K562 (cell line): ENCODE measurements around the gene UBE2L5. TPM values are rescaled to one million over a fixed set of nuclear protein-coding genes. Genes with fewer than 3 reads are reported as not detected.

Experiments used
- ATAC-seq: fragments of 200-7000 bp; cut with Tn5 transposase; 3 replicates; pipeline ENCODE4 v1.9.1; 2020; ENCODE audit warnings: moderate library complexity
- BruUV-seq: library from RNA; stranded (reverse); fragments of 400-500 nt; replicated peaks from 2 replicates; lab custom pipeline; 2021; lab: Mats Ljungman, UMichigan
- CTCF ChIA-PET: fragments of 300-600 bp; formaldehyde crosslinking; extraction: SDS; loops from one replicate; lab custom pipeline; 2021; ENCODE audit warnings: low intra/inter-chr PET ratio; lab: Yijun Ruan, JAX
- POLR2A ChIA-PET: fragments of 300-600, 350-650 bp; sonication (Branson Sonifier 250); formaldehyde crosslinking; extraction: SDS; loops from one replicate; lab custom pipeline; 2021; ENCODE audit warnings: antibody characterized with exemption, inconsistent platforms; lab: Yijun Ruan, JAX
- DNase-seq, 4 experiments: peaks; one replicate each; pipeline versions ENCODE4 v3.0.0 to v3.0.0-alpha.2; 2011 to 2018; ENCODE audit warnings: low spot score in 3 of 4, mixed read lengths in 3 of 4; ENCODE audit errors: extremely low read depth in 1 of 4
- FAIRE-seq: peaks from 2 replicates; lab custom pipeline; 2011; peaks lifted over from hg19 to GRCh38; lab: Jason Lieb, UNC
- H2AFZ ChIP-seq: 2 replicates; pipeline ENCODE4 v1.6.0; 2011; ENCODE audit warnings: low read depth, low read length, control low read depth, inconsistent platforms
- H3K27ac ChIP-seq: fragments of 200-600 bp; 3 replicates; pipeline ENCODE4 v1.8.0; 2011; ENCODE audit warnings: low read depth, mild to moderate bottlenecking, control low read depth, inconsistent platforms, low read length, moderate library complexity, mixed read lengths; ENCODE audit errors: extremely low read depth
- H3K27me3 ChIP-seq, 2 experiments: fragments of 300-600 bp in 1 of 2; 2 replicates in 1 of 2; 3 replicates in 1 of 2; pipeline versions ENCODE4 v1.6.0 to v1.8.0; 2011; ENCODE audit warnings: inconsistent platforms in 2 of 2, low read length in 2 of 2, mild to moderate bottlenecking in 1 of 2, mixed read lengths in 1 of 2, moderate library complexity in 1 of 2; ENCODE audit not compliant: control insufficient read depth in 2 of 2, insufficient read depth in 2 of 2
- H3K36me3 ChIP-seq: fragments of 300-600 bp; 3 replicates; pipeline ENCODE4 v1.8.0; 2011; ENCODE audit warnings: mild to moderate bottlenecking, low read length, inconsistent platforms; ENCODE audit not compliant: control insufficient read depth, insufficient read depth
- H3K4me1 ChIP-seq, 2 experiments: fragments of 200-600 bp in 1 of 2; replicated peaks in 1 of 2; 2 replicates in 1 of 2; 3 replicates in 1 of 2; pipeline versions ENCODE4 v1.5.1 to v1.8.0; 2011; ENCODE audit warnings: inconsistent platforms in 2 of 2, low read length in 2 of 2, mild to moderate bottlenecking in 1 of 2, mixed read lengths in 1 of 2, moderate library complexity in 1 of 2; ENCODE audit not compliant: control insufficient read depth in 2 of 2, insufficient read depth in 2 of 2
- H3K4me2 ChIP-seq: 2 replicates; pipeline ENCODE4 v1.6.1; 2011; ENCODE audit warnings: low read length, control low read depth, inconsistent platforms, mixed read lengths; ENCODE audit not compliant: insufficient read depth
- H3K4me3 ChIP-seq: fragments of 200-600 bp; sonication (generic), shearing (Covaris generic); 2 replicates; pipeline ENCODE4 v1.5.1; 2016; ENCODE audit warnings: control low read depth, inconsistent platforms
- H3K79me2 ChIP-seq: fragments of 200-600 bp; 3 replicates; pipeline ENCODE4 v1.8.0; 2011; ENCODE audit warnings: low read length, inconsistent platforms; ENCODE audit not compliant: control insufficient read depth, insufficient read depth
- H3K9ac ChIP-seq, 2 experiments: 2 replicates each; pipeline versions ENCODE4 v1.6.0 to v1.6.1; 2011; ENCODE audit warnings: low read depth in 2 of 2, low read length in 2 of 2, control low read depth in 1 of 2, inconsistent platforms in 1 of 2, mild to moderate bottlenecking in 1 of 2, mixed read lengths in 1 of 2; ENCODE audit not compliant: insufficient read depth in 1 of 2
- H3K9me1 ChIP-seq: one replicate; pipeline ENCODE4 v1.6.0; 2011; ENCODE audit warnings: inconsistent platforms, mild to moderate bottlenecking, low read length, moderate library complexity; ENCODE audit not compliant: control insufficient read depth, insufficient read depth
- H3K9me3 ChIP-seq: replicated peaks from 2 replicates; pipeline ENCODE4 v1.5.1; 2011; ENCODE audit warnings: low read depth, low read length, inconsistent platforms; ENCODE audit not compliant: control insufficient read depth, insufficient read depth
- H4K20me1 ChIP-seq: replicated peaks from 2 replicates; pipeline ENCODE4 v1.6.1; 2011; ENCODE audit warnings: low read length, inconsistent platforms, mixed read lengths; ENCODE audit not compliant: control insufficient read depth, insufficient read depth
- ASH1L ChIP-seq: fragments of 450-650 bp; IDR thresholded peaks from 2 replicates; pipeline ENCODE4 v1.6.1; 2018; ENCODE audit warnings: borderline replicate concordance, mild to moderate bottlenecking, low read depth; ENCODE audit not compliant: partially characterized antibody
- CCAR2 ChIP-seq: fragments of 200-400 bp; formaldehyde crosslinking; IDR thresholded peaks from 2 replicates; pipeline ENCODE4 v1.6.1; 2017; ENCODE audit warnings: mild to moderate bottlenecking, low read depth, low read length
- CEBPG ChIP-seq, 3 experiments: fragments of 200-800 bp in 1 of 3; sonication (Bioruptor generic) in 1 of 3; sonication (generic) in 1 of 3; formaldehyde crosslinking in 1 of 3; IDR thresholded peaks in 2 of 3; conservative IDR thresholded peaks in 1 of 3; 2 replicates each; pipeline versions ENCODE4 v1.6.1 to v1.8.0; 2016 to 2022; ENCODE audit warnings: missing compliant biosample characterization in 2 of 3, missing genetic modification characterization in 2 of 3, mild to moderate bottlenecking in 1 of 3, missing genetic modification reagents in 1 of 3
- CXXC5 ChIP-seq: fragments of 250-450 bp; sonication (Bioruptor Pico); IDR thresholded peaks from 2 replicates; pipeline ENCODE4 v1.8.0; 2022; ENCODE audit warnings: inconsistent platforms, mild to moderate bottlenecking, moderate library complexity
- EWSR1 ChIP-seq: fragments of 450-650 bp; IDR thresholded peaks from 2 replicates; pipeline ENCODE4 v1.6.1; 2018; ENCODE audit warnings: borderline replicate concordance, mild to moderate bottlenecking, low read depth, moderate library complexity; ENCODE audit not compliant: partially characterized antibody
- FOS ChIP-seq: IDR thresholded peaks from 3 replicates; pipeline ENCODE4 v1.6.1; 2011; ENCODE audit not compliant: insufficient read length; ENCODE audit errors: extremely low read depth
- FOXP4 ChIP-seq: sonication (generic); formaldehyde crosslinking; IDR thresholded peaks from 2 replicates; pipeline ENCODE4 v1.8.0; 2022; ENCODE audit warnings: mild to moderate bottlenecking, missing genetic modification reagents, borderline replicate concordance
- IFI16 ChIP-seq: fragments of 250-450 bp; sonication (Bioruptor Pico); IDR thresholded peaks from 2 replicates; pipeline ENCODE4 v2.1.2; 2022; ENCODE audit warnings: mild to moderate bottlenecking, inconsistent platforms
- L3MBTL2 ChIP-seq: fragments of 450-650 bp; IDR thresholded peaks from 2 replicates; pipeline ENCODE4 v1.6.1; 2016; ENCODE audit warnings: mild to moderate bottlenecking, moderate library complexity
- MYC ChIP-seq, 2 experiments: fragments of 250-450 bp in 1 of 2; sonication (Bioruptor Pico) in 1 of 2; IDR thresholded peaks; 2 replicates each; pipeline versions ENCODE4 v1.5.1 to v1.6.1; 2012 to 2021; ENCODE audit warnings: low read depth in 2 of 2, borderline replicate concordance in 1 of 2, improper control_type of control experiment in 1 of 2, low read length in 1 of 2, mild to moderate bottlenecking in 1 of 2, moderate library complexity in 1 of 2
- NFYB ChIP-seq: IDR thresholded peaks from 2 replicates; pipeline ENCODE4 v1.6.1; 2011; ENCODE audit warnings: mild to moderate bottlenecking, moderate library complexity; ENCODE audit not compliant: insufficient read length; ENCODE audit errors: extremely low read depth
- XRCC5 ChIP-seq: fragments of 200-400 bp; formaldehyde crosslinking; IDR thresholded peaks from 2 replicates; pipeline ENCODE4 v1.6.1; 2017; ENCODE audit warnings: low read depth, mild to moderate bottlenecking, low read length
- ZNF165 ChIP-seq: fragments of 250-450 bp; sonication (Bioruptor Pico); IDR thresholded peaks from 2 replicates; pipeline ENCODE4 v1.4.0; 2020; ENCODE audit warnings: borderline replicate concordance
- WGBS: fragments of 100-300 bp; shearing (Covaris generic); methylation state at CpG from one replicate; pipeline ENCODE4 v1.1.6; 2016; ENCODE audit warnings: low coverage, mixed read lengths; ENCODE audit not compliant: insufficient coverage; ENCODE audit errors: missing lambda C conversion rate; 5-methylcytosine and 5-hydroxymethylcytosine counted together
- in situ Hi-C: fragments of 300-500 bp; cut with MboI; formaldehyde crosslinking; loops from 4 replicates; pipeline ENCODE4 v1.15.0; 2018; ENCODE audit warnings: inconsistent platforms, mixed read lengths
- intact Hi-C: fragments of 100-400 bp; cut with micrococcal nuclease; formaldehyde crosslinking; loops from 2 replicates; pipeline ENCODE4 v1.14.2; 2022
- polyA plus RNA-seq, 8 experiments: library from polyadenylated mRNA; depleted of rRNA in 4 of 8; stranded (reverse) in 5 of 8; unstranded in 3 of 8; fragments of >200 nt; fragmentation: Nextera tagmentation in 2 of 8; fragmentation: Illumina TruSeq in 1 of 8; extraction: Ambion mirVana in 2 of 8; extraction: Trizol in 1 of 8; gene quantifications; 2 replicates each; pipeline versions ENCODE4 v1.2.1 to v1.2.3, GENCODE V29; 2011 to 2014; ENCODE audit warnings: inconsistent platforms in 1 of 8, missing spikeins in 1 of 8
- total RNA-seq, 7 experiments: library from RNA; depleted of rRNA in 6 of 7; stranded (reverse); fragments of >200 nt in 6 of 7; fragmentation: Illumina TruSeq in 2 of 7; extraction: Trizol in 2 of 7; gene quantifications; 2 replicates each; pipeline versions ENCODE4 v1.2.1 to v1.2.3, GENCODE V29; 2011 to 2021; ENCODE audit warnings: low replicate concordance in 1 of 7
- TF ChIP-seq, protein P1 (sequence below): fragments of 450-650 bp; formaldehyde crosslinking; IDR thresholded peaks from 2 replicates; pipeline ENCODE4 v1.4.0; 2020; ENCODE audit warnings: mild to moderate bottlenecking, mixed read lengths

UBE2L5 gene
- total and polyA plus RNA-seq, 9 of the 15 experiments (the other 6 are each of a cell fraction or from before 2014, with no cell fraction given) = 0.22 to 1.5 (median 0.86) TPM; not detected in 6

GRCh38 chr13:30395192-30396158 lies 26.8 kb upstream of the UBE2L5 start:
- POLR2A ChIA-PET = interaction anchor here (0.6 to 0.8 kb wide), 3 partner anchors 10 to 229 kb away, joined by 3 read pairs; partner anchors contain the start of gene KATNAL1
- Histone ChIP-seq H3K4me3 (peak overlapping the region; percentile 17; the same call in 1 of the 2 replicates), H3K9me3 (no peaks in the 10 kb centered on the region), H3K79me2 (no peaks in the 10 kb centered on the region), H3K36me3 (no peaks in the 10 kb centered on the region), H3K9ac (peak overlapping the region; percentile 30 to 48; a peak in 1 of 4 replicates), H3K4me2 (peak overlapping the region; percentile 67), H3K9me1 (no peaks in the 10 kb centered on the region), H3K27me3 (peaks cover 2 to 6% of the 10 kb centered on the region in 2 experiments; a peak in 2 of 5 replicates), H3K27ac (no peak overlapping the region), H2AFZ (peak overlapping the region; percentile 88), H4K20me1 (no peaks in the 10 kb centered on the region), H3K4me1 (peaks cover 3 to 4% of the 10 kb centered on the region in 2 experiments; a peak in 2 of 5 replicates)
- FAIRE-seq (peak; percentile 59), ATAC-seq (peak; percentile 75), DNase-seq (peak in 3 of 4 experiments; percentile 24 to 55 (median 29))
- 12% methylated on average over 15 of the region's 19 CpGs for WGBS
- intact Hi-C loops (no loop called here), in situ Hi-C loops (no loop called here)
- CTCF ChIA-PET = no interaction called here
- no TSS peak for BruUV-seq
- TF ChIP-seq ASH1L = no peak
- TF ChIP-seq MYC (IDR thresholded peaks at IDR 0.05; ENCODE audit: low read depth, low read length) = no peak
- no peak for TF ChIP-seq MYC (CRISPR knock-in tag; IDR thresholded peaks at IDR 0.05; ENCODE audit: borderline replicate concordance, low read depth)
- TF ChIP-seq CCAR2 = no peak
- TF ChIP-seq CEBPG (CRISPR knock-in tag; IDR thresholded peaks at IDR 0.05) = no peak
- peak in 1 of 2 experiments; percentile 13; a peak in 1 of 4 replicates for TF ChIP-seq CEBPG (tag; conservative IDR thresholded peaks at IDR 0.05 in 1 of 2, IDR thresholded peaks at IDR 0.05 in 1 of 2)
- peak; percentile 46; the same call in 1 of the 2 replicates for TF ChIP-seq CXXC5 (CRISPR knock-in tag)
- TF ChIP-seq IFI16 = no peak
- no peak for TF ChIP-seq ZNF165 (CRISPR knock-in tag)
- peak; percentile 64 for TF ChIP-seq FOS
- TF ChIP-seq NFYB = no peak
- peak; percentile 56; the same call in 1 of the 2 replicates for TF ChIP-seq L3MBTL2
- no peak for TF ChIP-seq FOXP4 (CRISPR knock-in tag)
- no peak for TF ChIP-seq XRCC5
- no peak for TF ChIP-seq EWSR1
- TF ChIP-seq, protein P1, sequence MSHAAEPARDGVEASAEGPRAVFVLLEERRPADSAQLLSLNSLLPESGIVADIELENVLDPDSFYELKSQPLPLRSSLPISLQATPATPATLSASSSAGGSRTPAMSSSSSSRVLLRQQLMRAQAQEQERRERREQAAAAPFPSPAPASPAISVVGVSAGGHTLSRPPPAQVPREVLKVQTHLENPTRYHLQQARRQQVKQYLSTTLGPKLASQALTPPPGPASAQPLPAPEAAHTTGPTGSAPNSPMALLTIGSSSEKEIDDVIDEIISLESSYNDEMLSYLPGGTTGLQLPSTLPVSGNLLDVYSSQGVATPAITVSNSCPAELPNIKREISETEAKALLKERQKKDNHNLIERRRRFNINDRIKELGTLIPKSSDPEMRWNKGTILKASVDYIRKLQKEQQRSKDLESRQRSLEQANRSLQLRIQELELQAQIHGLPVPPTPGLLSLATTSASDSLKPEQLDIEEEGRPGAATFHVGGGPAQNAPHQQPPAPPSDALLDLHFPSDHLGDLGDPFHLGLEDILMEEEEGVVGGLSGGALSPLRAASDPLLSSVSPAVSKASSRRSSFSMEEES (CRISPR knock-in tag) = peak; percentile 85
